K562 (cell line): ENCODE data around the gene VILL. TPM values are rescaled to one million over a fixed set of nuclear protein-coding genes. Genes with fewer than 3 reads are reported as not detected.

Source experiments
- ATAC-seq: fragments of 200-7000 bp; cut with Tn5 transposase; 3 replicates; pipeline ENCODE4 v1.9.1; 2020; ENCODE audit warnings: moderate library complexity
- BruUV-seq: library from RNA; stranded (reverse); fragments of 400-500 nt; replicated peaks from 2 replicates; lab custom pipeline; 2021; lab: Mats Ljungman, UMichigan
- CTCF ChIA-PET: fragments of 300-600 bp; formaldehyde crosslinking; extraction: SDS; loops from one replicate; lab custom pipeline; 2021; ENCODE audit warnings: low intra/inter-chr PET ratio; lab: Yijun Ruan, JAX
- POLR2A ChIA-PET: fragments of 300-600, 350-650 bp; sonication (Branson Sonifier 250); formaldehyde crosslinking; extraction: SDS; loops from one replicate; lab custom pipeline; 2021; ENCODE audit warnings: antibody characterized with exemption, inconsistent platforms; lab: Yijun Ruan, JAX
- DNase-seq, 4 experiments: peaks; one replicate each; pipeline versions ENCODE4 v3.0.0 to v3.0.0-alpha.2; 2011 to 2018; ENCODE audit warnings: low spot score in 3 of 4, mixed read lengths in 3 of 4; ENCODE audit errors: extremely low read depth in 1 of 4
- FAIRE-seq: peaks from 2 replicates; lab custom pipeline; 2011; peaks lifted over from hg19 to GRCh38; lab: Jason Lieb, UNC
- H2AFZ ChIP-seq: 2 replicates; pipeline ENCODE4 v1.6.0; 2011; ENCODE audit warnings: low read depth, low read length, control low read depth, inconsistent platforms
- H3K27ac ChIP-seq: fragments of 200-600 bp; 3 replicates; pipeline ENCODE4 v1.8.0; 2011; ENCODE audit warnings: low read depth, mild to moderate bottlenecking, control low read depth, inconsistent platforms, low read length, moderate library complexity, mixed read lengths; ENCODE audit errors: extremely low read depth
- H3K27me3 ChIP-seq, 2 experiments: fragments of 300-600 bp in 1 of 2; 2 replicates in 1 of 2; 3 replicates in 1 of 2; pipeline versions ENCODE4 v1.6.0 to v1.8.0; 2011; ENCODE audit warnings: inconsistent platforms in 2 of 2, low read length in 2 of 2, mild to moderate bottlenecking in 1 of 2, mixed read lengths in 1 of 2, moderate library complexity in 1 of 2; ENCODE audit not compliant: control insufficient read depth in 2 of 2, insufficient read depth in 2 of 2
- H3K36me3 ChIP-seq: fragments of 300-600 bp; 3 replicates; pipeline ENCODE4 v1.8.0; 2011; ENCODE audit warnings: mild to moderate bottlenecking, low read length, inconsistent platforms; ENCODE audit not compliant: control insufficient read depth, insufficient read depth
- H3K4me1 ChIP-seq, 2 experiments: fragments of 200-600 bp in 1 of 2; replicated peaks in 1 of 2; 2 replicates in 1 of 2; 3 replicates in 1 of 2; pipeline versions ENCODE4 v1.5.1 to v1.8.0; 2011; ENCODE audit warnings: inconsistent platforms in 2 of 2, low read length in 2 of 2, mild to moderate bottlenecking in 1 of 2, mixed read lengths in 1 of 2, moderate library complexity in 1 of 2; ENCODE audit not compliant: control insufficient read depth in 2 of 2, insufficient read depth in 2 of 2
- H3K4me2 ChIP-seq: 2 replicates; pipeline ENCODE4 v1.6.1; 2011; ENCODE audit warnings: low read length, control low read depth, inconsistent platforms, mixed read lengths; ENCODE audit not compliant: insufficient read depth
- H3K4me3 ChIP-seq: fragments of 200-600 bp; sonication (generic), shearing (Covaris generic); 2 replicates; pipeline ENCODE4 v1.5.1; 2016; ENCODE audit warnings: control low read depth, inconsistent platforms
- H3K79me2 ChIP-seq: fragments of 200-600 bp; 3 replicates; pipeline ENCODE4 v1.8.0; 2011; ENCODE audit warnings: low read length, inconsistent platforms; ENCODE audit not compliant: control insufficient read depth, insufficient read depth
- H3K9ac ChIP-seq, 2 experiments: 2 replicates each; pipeline versions ENCODE4 v1.6.0 to v1.6.1; 2011; ENCODE audit warnings: low read depth in 2 of 2, low read length in 2 of 2, control low read depth in 1 of 2, inconsistent platforms in 1 of 2, mild to moderate bottlenecking in 1 of 2, mixed read lengths in 1 of 2; ENCODE audit not compliant: insufficient read depth in 1 of 2
- H3K9me1 ChIP-seq: one replicate; pipeline ENCODE4 v1.6.0; 2011; ENCODE audit warnings: inconsistent platforms, mild to moderate bottlenecking, low read length, moderate library complexity; ENCODE audit not compliant: control insufficient read depth, insufficient read depth
- H3K9me3 ChIP-seq: replicated peaks from 2 replicates; pipeline ENCODE4 v1.5.1; 2011; ENCODE audit warnings: low read depth, low read length, inconsistent platforms; ENCODE audit not compliant: control insufficient read depth, insufficient read depth
- H4K20me1 ChIP-seq: replicated peaks from 2 replicates; pipeline ENCODE4 v1.6.1; 2011; ENCODE audit warnings: low read length, inconsistent platforms, mixed read lengths; ENCODE audit not compliant: control insufficient read depth, insufficient read depth
- GATA2 ChIP-seq: sonication (generic); formaldehyde crosslinking; IDR thresholded peaks from 2 replicates; pipeline ENCODE4 v1.4.0; 2020; ENCODE audit warnings: mild to moderate bottlenecking, missing genetic modification reagents
- MAZ ChIP-seq, 2 experiments: fragments of 450-650 bp in 1 of 2; sonication (generic) in 1 of 2; formaldehyde crosslinking; IDR thresholded peaks in 1 of 2; conservative IDR thresholded peaks in 1 of 2; 2 replicates each; pipeline versions ENCODE4 v1.4.0 to v1.5.0; 2020; ENCODE audit warnings: mild to moderate bottlenecking in 1 of 2, missing genetic modification reagents in 1 of 2
- NCOA6 ChIP-seq: fragments of 450-650 bp; IDR thresholded peaks from 2 replicates; pipeline ENCODE4 v1.6.1; 2017; ENCODE audit warnings: mild to moderate bottlenecking
- NFXL1 ChIP-seq: fragments of 450-650 bp; formaldehyde crosslinking; IDR thresholded peaks from 2 replicates; pipeline ENCODE4 v1.4.0; 2021; ENCODE audit warnings: mild to moderate bottlenecking
- PCBP1 ChIP-seq: fragments of 200-400 bp; formaldehyde crosslinking; IDR thresholded peaks from 2 replicates; pipeline ENCODE4 v1.6.1; 2018; ENCODE audit warnings: mild to moderate bottlenecking, low read depth, low read length; ENCODE audit not compliant: poor library complexity, severe bottlenecking
- POLR2A ChIP-seq: fragments of 450-650 bp; conservative IDR thresholded peaks from 2 replicates; pipeline ENCODE4 v1.6.1; 2016
- RBFOX2 ChIP-seq: fragments of 200-400 bp; formaldehyde crosslinking; IDR thresholded peaks from 2 replicates; pipeline ENCODE4 v1.6.1; 2017; ENCODE audit warnings: low read depth, mild to moderate bottlenecking, low read length, moderate library complexity
- RBM22 ChIP-seq: fragments of 200-400 bp; formaldehyde crosslinking; IDR thresholded peaks from 2 replicates; pipeline ENCODE4 v1.6.1; 2018; ENCODE audit warnings: low read length, low read depth; ENCODE audit not compliant: poor library complexity, severe bottlenecking
- RFX5 ChIP-seq: IDR thresholded peaks from 2 replicates; pipeline ENCODE4 v1.6.1; 2011; ENCODE audit warnings: low read depth, mild to moderate bottlenecking, improper control_type of control experiment, low read length
- RNF2 ChIP-seq: sonication (generic); IDR thresholded peaks from 2 replicates; pipeline ENCODE4 v1.6.1; 2016
- TBL1XR1 ChIP-seq, 2 experiments: IDR thresholded peaks; 2 replicates each; pipeline ENCODE4 v1.6.1; 2012; ENCODE audit warnings: improper control_type of control experiment in 2 of 2, low read length in 2 of 2, mild to moderate bottlenecking in 1 of 2
- TFAM ChIP-seq: fragments of 250-450 bp; sonication (Bioruptor Pico); conservative IDR thresholded peaks from 2 replicates; pipeline ENCODE4 v1.5.0; 2021; ENCODE audit warnings: mild to moderate bottlenecking, moderate library complexity
- ZNF445 ChIP-seq: fragments of 250-450 bp; sonication (Bioruptor Pico); IDR thresholded peaks from 2 replicates; pipeline ENCODE4 v1.4.0; 2020; ENCODE audit warnings: low read depth, mild to moderate bottlenecking, moderate library complexity
- WGBS: fragments of 100-300 bp; shearing (Covaris generic); methylation state at CpG from one replicate; pipeline ENCODE4 v1.1.6; 2016; ENCODE audit warnings: low coverage, mixed read lengths; ENCODE audit not compliant: insufficient coverage; ENCODE audit errors: missing lambda C conversion rate; 5-methylcytosine and 5-hydroxymethylcytosine counted together
- in situ Hi-C: fragments of 300-500 bp; cut with MboI; formaldehyde crosslinking; loops from 4 replicates; pipeline ENCODE4 v1.15.0; 2018; ENCODE audit warnings: inconsistent platforms, mixed read lengths
- intact Hi-C: fragments of 100-400 bp; cut with micrococcal nuclease; formaldehyde crosslinking; loops from 2 replicates; pipeline ENCODE4 v1.14.2; 2022
- polyA plus RNA-seq, 8 experiments: library from polyadenylated mRNA; depleted of rRNA in 4 of 8; stranded (reverse) in 5 of 8; unstranded in 3 of 8; fragments of >200 nt; fragmentation: Nextera tagmentation in 2 of 8; fragmentation: Illumina TruSeq in 1 of 8; extraction: Ambion mirVana in 2 of 8; extraction: Trizol in 1 of 8; gene quantifications; 2 replicates each; pipeline versions ENCODE4 v1.2.1 to v1.2.3, GENCODE V29; 2011 to 2014; ENCODE audit warnings: inconsistent platforms in 1 of 8, missing spikeins in 1 of 8
- total RNA-seq, 7 experiments: library from RNA; depleted of rRNA in 6 of 7; stranded (reverse); fragments of >200 nt in 6 of 7; fragmentation: Illumina TruSeq in 2 of 7; extraction: Trizol in 2 of 7; gene quantifications; 2 replicates each; pipeline versions ENCODE4 v1.2.1 to v1.2.3, GENCODE V29; 2011 to 2021; ENCODE audit warnings: low replicate concordance in 1 of 7
- TF ChIP-seq, protein P1 (sequence below): fragments of 250-450 bp; sonication (Bioruptor Pico); IDR thresholded peaks from 2 replicates; pipeline ENCODE4 v1.9.0; 2021; ENCODE audit warnings: mild to moderate bottlenecking
- TF ChIP-seq, protein P2 (sequence below): fragments of 450-650 bp; IDR thresholded peaks from 2 replicates; pipeline ENCODE4 v1.6.1; 2018; ENCODE audit not compliant: partially characterized antibody
- TF ChIP-seq, protein P3 (sequence below): sonication (generic); formaldehyde crosslinking; IDR thresholded peaks from 2 replicates; pipeline ENCODE4 v1.8.1; 2023; ENCODE audit warnings: mild to moderate bottlenecking, missing genetic modification reagents

The VILL gene
- total and polyA plus RNA-seq, 9 of the 15 experiments (the other 6 are each of a cell fraction or from before 2014, with no cell fraction given), result 0.11 to 16.0 (median 8.8) TPM

DNA sequence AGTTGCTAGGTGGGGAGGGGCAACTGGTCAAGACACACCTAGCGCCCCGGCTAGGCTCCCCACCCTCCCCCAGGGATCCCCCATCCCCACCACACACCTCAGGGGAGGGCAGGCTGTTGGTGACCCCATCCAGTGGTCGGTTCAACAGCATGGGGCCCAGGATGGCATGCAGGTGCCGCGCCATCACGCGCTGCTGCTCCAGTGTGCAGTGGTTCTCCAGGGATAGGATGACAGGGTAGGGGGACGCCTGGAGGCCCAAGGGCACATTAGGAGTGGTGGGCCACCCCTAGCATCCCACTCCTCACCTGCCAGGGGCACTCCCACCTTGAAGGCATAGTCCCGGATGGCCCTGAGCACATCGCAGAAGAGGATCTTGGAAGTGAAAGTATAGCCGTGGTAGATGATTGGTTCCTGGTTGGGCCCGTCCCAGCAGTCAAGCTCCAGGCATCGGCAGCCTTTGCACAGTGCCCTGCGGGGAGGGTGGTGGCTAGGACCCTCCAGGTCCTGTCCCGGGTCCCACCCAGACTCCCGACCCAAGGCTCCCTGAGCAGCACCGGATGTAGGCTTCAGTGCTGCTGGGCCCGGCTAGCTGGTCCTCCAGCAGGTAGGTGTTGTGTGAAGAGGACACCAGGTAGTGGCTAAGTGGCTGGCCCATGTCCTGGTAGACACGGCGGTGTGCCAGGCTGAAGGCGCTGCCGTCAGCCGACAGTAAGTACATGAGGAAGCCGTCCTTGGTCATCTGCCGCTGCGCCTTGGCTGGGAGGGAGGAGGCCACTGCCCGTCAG is 19.4 kb downstream of the VILL start:
- H4K20me1 ChIP-seq, result no peaks in the 10 kb centered on the region; the same call in none of the 2 replicates
- peaks cover 92% of the 10 kb centered on the region for H3K36me3 ChIP-seq
- ChIA-PET POLR2A (interaction anchor here (1.0 to 1.5 kb wide), 3 partner anchors 9 to 448 kb away, joined by 3 to 4 read pairs (median 4); no protein-coding TSS in a partner anchor), CTCF (no interaction called here)
- H3K79me2 ChIP-seq, result peaks cover 15% of the 10 kb centered on the region
- peak overlapping the region in 1 of 2 experiments; percentile 42; a peak in 1 of 4 replicates for H3K9ac ChIP-seq
- FAIRE-seq, result no peak
- no peaks in the 10 kb centered on the region for H3K27me3 ChIP-seq
- no peaks in the 10 kb centered on the region for H3K9me3 ChIP-seq
- no peak overlapping the region for H3K4me3 ChIP-seq
- peaks cover 10% of the 10 kb centered on the region for H3K9me1 ChIP-seq
- no peak for DNase-seq
- H3K4me2 ChIP-seq, result no peak overlapping the region
- in situ Hi-C loops (no loop called here), intact Hi-C loops (no loop called here)
- H2AFZ ChIP-seq, result no peak overlapping the region
- no TSS peak for BruUV-seq
- H3K27ac ChIP-seq, result no peak overlapping the region
- H3K4me1 ChIP-seq, result peaks cover 0 to 40% of the 10 kb centered on the region in 2 experiments; a peak in 3 of 5 replicates
- ATAC-seq, result no peak
- WGBS, result 91% methylated on average over 25 of the region's 27 CpGs
- peak; percentile 25; the same call in 1 of the 2 replicates for TF ChIP-seq POLR2A
- no peak for TF ChIP-seq RNF2
- TF ChIP-seq TBL1XR1 (IDR thresholded peaks at IDR 0.05; ENCODE audit: low read length in 2 of 2), result no peak
- TF ChIP-seq, protein P1, sequence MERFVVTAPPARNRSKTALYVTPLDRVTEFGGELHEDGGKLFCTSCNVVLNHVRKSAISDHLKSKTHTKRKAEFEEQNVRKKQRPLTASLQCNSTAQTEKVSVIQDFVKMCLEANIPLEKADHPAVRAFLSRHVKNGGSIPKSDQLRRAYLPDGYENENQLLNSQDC (CRISPR knock-in tag), result no peak
- TF ChIP-seq NCOA6, result no peak
- TF ChIP-seq MAZ (CRISPR knock-in tag; conservative IDR thresholded peaks at IDR 0.05 in 1 of 2, IDR thresholded peaks at IDR 0.05 in 1 of 2), result no peak
- no peak for TF ChIP-seq TFAM
- TF ChIP-seq, protein P2, sequence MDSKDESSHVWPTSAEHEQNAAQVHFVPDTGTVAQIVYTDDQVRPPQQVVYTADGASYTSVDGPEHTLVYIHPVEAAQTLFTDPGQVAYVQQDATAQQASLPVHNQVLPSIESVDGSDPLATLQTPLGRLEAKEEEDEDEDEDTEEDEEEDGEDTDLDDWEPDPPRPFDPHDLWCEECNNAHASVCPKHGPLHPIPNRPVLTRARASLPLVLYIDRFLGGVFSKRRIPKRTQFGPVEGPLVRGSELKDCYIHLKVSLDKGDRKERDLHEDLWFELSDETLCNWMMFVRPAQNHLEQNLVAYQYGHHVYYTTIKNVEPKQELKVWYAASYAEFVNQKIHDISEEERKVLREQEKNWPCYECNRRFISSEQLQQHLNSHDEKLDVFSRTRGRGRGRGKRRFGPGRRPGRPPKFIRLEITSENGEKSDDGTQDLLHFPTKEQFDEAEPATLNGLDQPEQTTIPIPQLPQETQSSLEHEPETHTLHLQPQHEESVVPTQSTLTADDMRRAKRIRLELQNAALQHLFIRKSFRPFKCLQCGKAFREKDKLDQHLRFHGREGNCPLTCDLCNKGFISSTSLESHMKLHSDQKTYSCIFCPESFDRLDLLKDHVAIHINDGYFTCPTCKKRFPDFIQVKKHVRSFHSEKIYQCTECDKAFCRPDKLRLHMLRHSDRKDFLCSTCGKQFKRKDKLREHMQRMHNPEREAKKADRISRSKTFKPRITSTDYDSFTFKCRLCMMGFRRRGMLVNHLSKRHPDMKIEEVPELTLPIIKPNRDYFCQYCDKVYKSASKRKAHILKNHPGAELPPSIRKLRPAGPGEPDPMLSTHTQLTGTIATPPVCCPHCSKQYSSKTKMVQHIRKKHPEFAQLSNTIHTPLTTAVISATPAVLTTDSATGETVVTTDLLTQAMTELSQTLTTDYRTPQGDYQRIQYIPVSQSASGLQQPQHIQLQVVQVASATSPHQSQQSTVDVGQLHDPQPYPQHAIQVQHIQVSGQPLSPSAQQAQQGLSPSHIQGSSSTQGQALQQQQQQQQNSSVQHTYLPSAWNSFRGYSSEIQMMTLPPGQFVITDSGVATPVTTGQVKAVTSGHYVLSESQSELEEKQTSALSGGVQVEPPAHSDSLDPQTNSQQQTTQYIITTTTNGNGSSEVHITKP, result no peak
- TF ChIP-seq PCBP1, result no peak
- no peak for TF ChIP-seq GATA2 (CRISPR knock-in tag)
- TF ChIP-seq ZNF445 (CRISPR knock-in tag), result no peak
- no peak for TF ChIP-seq RFX5
- peak; percentile 35 for TF ChIP-seq RBM22
- no peak for TF ChIP-seq NFXL1
- TF ChIP-seq RBFOX2, result peak; percentile 49
- TF ChIP-seq, protein P3, sequence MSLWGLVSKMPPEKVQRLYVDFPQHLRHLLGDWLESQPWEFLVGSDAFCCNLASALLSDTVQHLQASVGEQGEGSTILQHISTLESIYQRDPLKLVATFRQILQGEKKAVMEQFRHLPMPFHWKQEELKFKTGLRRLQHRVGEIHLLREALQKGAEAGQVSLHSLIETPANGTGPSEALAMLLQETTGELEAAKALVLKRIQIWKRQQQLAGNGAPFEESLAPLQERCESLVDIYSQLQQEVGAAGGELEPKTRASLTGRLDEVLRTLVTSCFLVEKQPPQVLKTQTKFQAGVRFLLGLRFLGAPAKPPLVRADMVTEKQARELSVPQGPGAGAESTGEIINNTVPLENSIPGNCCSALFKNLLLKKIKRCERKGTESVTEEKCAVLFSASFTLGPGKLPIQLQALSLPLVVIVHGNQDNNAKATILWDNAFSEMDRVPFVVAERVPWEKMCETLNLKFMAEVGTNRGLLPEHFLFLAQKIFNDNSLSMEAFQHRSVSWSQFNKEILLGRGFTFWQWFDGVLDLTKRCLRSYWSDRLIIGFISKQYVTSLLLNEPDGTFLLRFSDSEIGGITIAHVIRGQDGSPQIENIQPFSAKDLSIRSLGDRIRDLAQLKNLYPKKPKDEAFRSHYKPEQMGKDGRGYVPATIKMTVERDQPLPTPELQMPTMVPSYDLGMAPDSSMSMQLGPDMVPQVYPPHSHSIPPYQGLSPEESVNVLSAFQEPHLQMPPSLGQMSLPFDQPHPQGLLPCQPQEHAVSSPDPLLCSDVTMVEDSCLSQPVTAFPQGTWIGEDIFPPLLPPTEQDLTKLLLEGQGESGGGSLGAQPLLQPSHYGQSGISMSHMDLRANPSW (CRISPR knock-in tag), result no peak
